GM12873 (cell line): Measurements from ENCODE around the gene MYO5B.

ENCODE experiments used
- TF ChIP-seq, protein P1 (sequence below): IDR thresholded peaks from 2 replicates; pipeline ENCODE4 v1.5.1; 2012; ENCODE audit warnings: low read depth, mild to moderate bottlenecking, moderate library complexity, low read length, control low read depth; ENCODE audit not compliant: insufficient read depth; ENCODE audit errors: missing control alignments

The MYO5B gene

DNA sequence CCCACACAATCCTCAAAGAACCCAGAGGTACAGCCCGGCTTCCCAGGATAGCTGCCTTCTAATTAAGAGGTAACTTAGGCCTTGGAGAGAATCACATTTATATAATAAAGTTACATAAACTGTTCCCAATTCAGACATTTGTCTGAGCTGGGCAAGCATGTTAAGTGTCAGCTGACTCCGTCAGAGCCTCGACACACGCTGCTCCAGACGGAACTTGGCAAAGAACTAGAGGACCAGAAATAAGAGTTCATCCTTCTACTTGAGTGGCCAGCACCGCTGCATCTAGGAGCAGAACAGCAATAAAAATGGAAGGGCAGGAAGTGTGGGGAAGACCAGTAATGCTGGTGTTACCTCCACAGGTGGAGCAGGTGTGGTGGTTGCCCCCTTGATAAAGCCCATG, 80.5 kb downstream of the MYO5B start:
- TF ChIP-seq, protein P1, sequence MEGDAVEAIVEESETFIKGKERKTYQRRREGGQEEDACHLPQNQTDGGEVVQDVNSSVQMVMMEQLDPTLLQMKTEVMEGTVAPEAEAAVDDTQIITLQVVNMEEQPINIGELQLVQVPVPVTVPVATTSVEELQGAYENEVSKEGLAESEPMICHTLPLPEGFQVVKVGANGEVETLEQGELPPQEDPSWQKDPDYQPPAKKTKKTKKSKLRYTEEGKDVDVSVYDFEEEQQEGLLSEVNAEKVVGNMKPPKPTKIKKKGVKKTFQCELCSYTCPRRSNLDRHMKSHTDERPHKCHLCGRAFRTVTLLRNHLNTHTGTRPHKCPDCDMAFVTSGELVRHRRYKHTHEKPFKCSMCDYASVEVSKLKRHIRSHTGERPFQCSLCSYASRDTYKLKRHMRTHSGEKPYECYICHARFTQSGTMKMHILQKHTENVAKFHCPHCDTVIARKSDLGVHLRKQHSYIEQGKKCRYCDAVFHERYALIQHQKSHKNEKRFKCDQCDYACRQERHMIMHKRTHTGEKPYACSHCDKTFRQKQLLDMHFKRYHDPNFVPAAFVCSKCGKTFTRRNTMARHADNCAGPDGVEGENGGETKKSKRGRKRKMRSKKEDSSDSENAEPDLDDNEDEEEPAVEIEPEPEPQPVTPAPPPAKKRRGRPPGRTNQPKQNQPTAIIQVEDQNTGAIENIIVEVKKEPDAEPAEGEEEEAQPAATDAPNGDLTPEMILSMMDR: no peak

DNA sequence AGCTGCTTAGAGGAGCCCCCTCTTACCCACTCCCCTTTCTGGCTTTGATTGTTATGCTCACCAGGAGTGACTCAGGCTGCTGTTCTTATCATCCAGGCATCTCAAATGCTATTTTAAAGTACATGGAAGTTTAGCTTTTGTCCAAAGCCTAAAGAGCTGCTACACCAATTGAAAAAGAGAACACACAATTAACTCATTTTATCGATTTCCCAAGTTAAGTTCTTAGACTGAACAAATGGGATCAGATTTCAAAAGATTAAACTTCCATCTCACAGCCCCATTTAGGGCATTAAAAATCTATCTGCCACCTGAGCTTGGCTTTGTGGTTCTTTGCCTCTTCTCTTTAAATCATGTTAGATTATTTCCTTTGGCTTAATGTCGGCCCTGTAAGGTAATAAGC, 81.2 kb downstream of the MYO5B start:
- TF ChIP-seq, protein P1: no peak

DNA sequence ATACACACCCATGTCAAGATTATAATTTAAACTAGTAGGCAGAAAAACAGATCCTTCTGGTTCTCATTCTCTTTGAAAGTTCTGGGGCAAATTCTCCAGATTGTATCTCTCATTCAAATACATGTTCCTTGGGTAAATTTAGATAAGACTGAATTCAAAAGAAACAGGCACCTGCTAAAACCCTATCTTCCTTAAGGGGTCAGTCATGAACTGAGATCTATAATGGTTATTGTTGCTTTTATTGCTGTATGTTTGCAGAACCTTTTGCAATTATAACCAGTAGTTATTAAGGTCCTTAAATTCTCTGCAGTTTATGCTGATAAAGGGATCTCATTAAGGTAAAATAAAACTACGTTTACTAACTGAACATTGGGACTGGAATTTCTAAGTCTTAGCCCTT, 83.5 kb downstream of the MYO5B start:
- TF ChIP-seq, protein P1: no peak

DNA sequence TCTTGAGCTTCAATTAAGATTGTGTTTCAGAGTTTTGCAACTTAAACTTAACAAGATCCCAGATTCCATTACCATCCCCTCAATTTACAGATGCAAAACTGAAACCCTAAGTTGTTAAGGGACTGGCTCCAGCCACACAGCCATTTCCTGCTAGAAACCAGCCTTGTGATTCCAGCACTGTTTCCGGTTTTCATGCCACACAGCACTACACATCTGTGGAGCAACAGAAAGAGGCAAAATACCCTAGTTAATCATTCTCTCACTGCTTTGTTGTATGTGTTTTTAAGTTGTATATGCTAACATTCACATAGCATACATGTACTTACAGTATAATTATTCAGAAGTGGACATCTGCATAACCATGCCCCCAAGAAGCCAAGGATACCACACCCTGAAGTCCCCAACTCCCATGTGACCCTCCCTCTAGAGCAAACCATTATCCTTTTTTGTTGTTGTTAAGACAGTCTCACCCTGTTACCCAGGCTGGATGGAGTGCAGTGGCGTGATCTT, 87.4 kb downstream of the MYO5B start:
- TF ChIP-seq, protein P1: no peak

DNA sequence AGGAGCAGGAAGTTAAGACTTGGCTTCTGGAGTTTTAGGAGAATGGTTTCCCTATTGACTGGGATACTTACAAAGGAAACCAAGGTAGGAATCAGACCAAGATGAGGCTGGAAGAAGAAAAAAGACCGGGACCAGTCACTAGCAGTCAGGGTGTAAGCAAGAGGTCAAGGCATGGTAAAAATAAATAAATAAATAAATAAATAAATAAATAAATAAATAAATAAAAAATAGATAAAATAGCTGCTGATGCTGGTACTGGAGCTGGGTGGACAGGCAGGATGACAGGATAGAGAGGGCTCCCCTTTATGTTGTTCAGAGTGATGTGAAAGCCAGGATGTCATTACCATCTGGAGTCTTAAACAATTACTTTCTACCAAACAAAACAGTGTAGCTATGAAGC, 89.9 kb downstream of the MYO5B start:
- TF ChIP-seq, protein P1: no peak

DNA sequence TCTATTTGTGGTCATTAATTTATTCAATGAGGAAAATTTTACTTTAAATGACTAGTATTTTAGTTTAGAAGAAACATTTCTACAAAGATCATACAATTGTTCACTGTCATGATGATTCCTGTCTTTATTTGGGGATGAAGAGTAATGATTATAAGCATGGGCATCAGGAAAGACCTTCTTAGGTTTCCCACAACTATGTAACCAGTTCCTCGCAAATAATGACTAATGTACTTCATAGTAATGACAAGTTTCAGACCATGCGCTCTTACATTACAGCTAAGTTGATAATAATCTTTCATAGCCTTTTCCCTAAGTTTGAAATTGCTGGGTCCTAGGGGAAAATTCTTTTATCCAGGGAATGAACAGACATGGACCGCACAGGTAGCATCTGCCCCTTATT, 90.5 kb downstream of the MYO5B start:
- TF ChIP-seq, protein P1: no peak

DNA sequence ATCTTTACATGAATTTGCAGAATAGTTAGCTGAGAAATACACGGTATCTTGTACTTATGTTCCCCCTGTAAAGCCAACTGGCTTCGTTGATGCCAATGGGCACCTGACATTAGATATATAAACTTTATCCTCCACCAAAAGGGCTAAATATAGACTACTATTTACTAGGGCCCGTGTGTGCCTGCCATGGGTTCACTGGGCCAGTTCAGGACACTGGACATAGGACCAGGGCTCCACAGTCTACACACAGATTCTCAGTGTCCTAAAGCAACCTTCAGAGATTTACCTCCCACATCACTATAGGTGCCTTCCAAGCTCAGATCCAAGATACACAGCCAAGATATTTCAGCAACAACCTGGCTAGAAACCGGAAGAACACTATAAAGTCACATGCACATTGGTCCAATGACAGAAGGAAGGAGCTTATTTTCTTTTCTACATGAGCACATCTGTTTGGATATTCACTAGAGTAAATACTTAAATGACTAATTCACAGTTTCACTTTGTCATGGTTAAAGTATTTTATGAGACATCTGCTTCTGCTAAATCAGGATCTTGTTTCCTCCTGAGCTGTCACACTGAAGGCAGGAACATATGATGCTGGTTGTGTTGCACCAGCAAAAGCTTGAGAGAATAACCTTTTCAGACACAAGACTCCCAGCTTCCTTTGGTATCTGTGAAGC, 95.1 kb downstream of the MYO5B start:
- TF ChIP-seq, protein P1: no peak
